Nephron progenitor cell (in vitro differentiated cells): Measurements from ENCODE around the gene DDX59.

Experiments
- DNase-seq: peaks from one replicate; pipeline ENCODE4 v3.0.0; 2021
- H3K27ac Mint-ChIP-seq: 2 replicates; pipeline ENCODE4 v1.8.0; 2021; ENCODE audit warnings: mild to moderate bottlenecking, moderate library complexity, mixed read lengths
- H3K27me3 Mint-ChIP-seq: 2 replicates; pipeline ENCODE4 v1.8.0; 2021; ENCODE audit warnings: mild to moderate bottlenecking, low read depth, mixed read lengths; ENCODE audit not compliant: poor library complexity
- H3K36me3 Mint-ChIP-seq: 2 replicates; pipeline ENCODE4 v1.8.0; 2021; ENCODE audit warnings: low read depth, mixed read lengths
- H3K4me1 Mint-ChIP-seq: 2 replicates; pipeline ENCODE4 v1.8.0; 2021; ENCODE audit warnings: mixed read lengths
- H3K4me3 Mint-ChIP-seq: 2 replicates; pipeline ENCODE4 v1.8.0; 2021; ENCODE audit warnings: mild to moderate bottlenecking, moderate library complexity, mixed read lengths
- H3K9me3 Mint-ChIP-seq: 2 replicates; pipeline ENCODE4 v1.8.0; 2021; ENCODE audit warnings: mild to moderate bottlenecking, moderate library complexity, mixed read lengths
- CTCF ChIP-seq: fragments of 200-600 bp; sonication (generic); IDR thresholded peaks from 2 replicates; pipeline ENCODE4 v1.5.0; 2021; ENCODE audit warnings: antibody characterized with exemption

DDX59 gene

GRCh38 chr1:200642481-200642880, 27.2 kb downstream of the DDX59 start:
- Mint-ChIP-seq H3K9me3 (no peaks in the 10 kb centered on the region), H3K27ac (no peak overlapping the region), H3K27me3 (no peaks in the 10 kb centered on the region), H3K4me1 (no peaks in the 10 kb centered on the region), H3K4me3 (no peak overlapping the region), H3K36me3 (peaks cover 63% of the 10 kb centered on the region)
- TF ChIP-seq CTCF = no peak
- no peak for DNase-seq

- Mint-ChIP-seq H3K36me3 (peaks cover 49% of the 10 kb centered on the region), H3K27me3 (no peaks in the 10 kb centered on the region), H3K9me3 (no peaks in the 10 kb centered on the region), H3K4me1 (no peaks in the 10 kb centered on the region), H3K4me3 (no peak overlapping the region), H3K27ac (no peak overlapping the region)
- TF ChIP-seq CTCF = no peak
- no peak for DNase-seq
Measured at GRCh38 chr1:200640963-200641401, 28.7 kb downstream of the DDX59 start.

GRCh38 chr1:200640373-200640962, 29.2 kb downstream of the DDX59 start:
- TF ChIP-seq CTCF = no peak
- DNase-seq = no peak
- Mint-ChIP-seq H3K27ac (no peak overlapping the region), H3K9me3 (no peaks in the 10 kb centered on the region), H3K4me1 (no peaks in the 10 kb centered on the region), H3K27me3 (no peaks in the 10 kb centered on the region), H3K36me3 (peaks cover 44% of the 10 kb centered on the region), H3K4me3 (no peak overlapping the region)

GRCh38 chr1:200638073-200638472, 31.6 kb downstream of the DDX59 start:
- Mint-ChIP-seq H3K27ac (no peak overlapping the region), H3K4me3 (no peak overlapping the region), H3K9me3 (no peaks in the 10 kb centered on the region), H3K27me3 (peaks cover 5% of the 10 kb centered on the region), H3K36me3 (peaks cover 24% of the 10 kb centered on the region), H3K4me1 (no peaks in the 10 kb centered on the region)
- no peak for TF ChIP-seq CTCF
- DNase-seq = no peak

GRCh38 chr1:200636681-200637080, 33.0 kb downstream of the DDX59 start:
- Mint-ChIP-seq H3K4me3 (no peak overlapping the region), H3K36me3 (peaks cover 15% of the 10 kb centered on the region), H3K27me3 (peaks cover 6% of the 10 kb centered on the region), H3K27ac (no peak overlapping the region), H3K4me1 (no peaks in the 10 kb centered on the region), H3K9me3 (no peaks in the 10 kb centered on the region)
- no peak for DNase-seq
- no peak for TF ChIP-seq CTCF
